ENCODE data around the gene KCNQ1OT1.

Gene KCNQ1OT1

DNA sequence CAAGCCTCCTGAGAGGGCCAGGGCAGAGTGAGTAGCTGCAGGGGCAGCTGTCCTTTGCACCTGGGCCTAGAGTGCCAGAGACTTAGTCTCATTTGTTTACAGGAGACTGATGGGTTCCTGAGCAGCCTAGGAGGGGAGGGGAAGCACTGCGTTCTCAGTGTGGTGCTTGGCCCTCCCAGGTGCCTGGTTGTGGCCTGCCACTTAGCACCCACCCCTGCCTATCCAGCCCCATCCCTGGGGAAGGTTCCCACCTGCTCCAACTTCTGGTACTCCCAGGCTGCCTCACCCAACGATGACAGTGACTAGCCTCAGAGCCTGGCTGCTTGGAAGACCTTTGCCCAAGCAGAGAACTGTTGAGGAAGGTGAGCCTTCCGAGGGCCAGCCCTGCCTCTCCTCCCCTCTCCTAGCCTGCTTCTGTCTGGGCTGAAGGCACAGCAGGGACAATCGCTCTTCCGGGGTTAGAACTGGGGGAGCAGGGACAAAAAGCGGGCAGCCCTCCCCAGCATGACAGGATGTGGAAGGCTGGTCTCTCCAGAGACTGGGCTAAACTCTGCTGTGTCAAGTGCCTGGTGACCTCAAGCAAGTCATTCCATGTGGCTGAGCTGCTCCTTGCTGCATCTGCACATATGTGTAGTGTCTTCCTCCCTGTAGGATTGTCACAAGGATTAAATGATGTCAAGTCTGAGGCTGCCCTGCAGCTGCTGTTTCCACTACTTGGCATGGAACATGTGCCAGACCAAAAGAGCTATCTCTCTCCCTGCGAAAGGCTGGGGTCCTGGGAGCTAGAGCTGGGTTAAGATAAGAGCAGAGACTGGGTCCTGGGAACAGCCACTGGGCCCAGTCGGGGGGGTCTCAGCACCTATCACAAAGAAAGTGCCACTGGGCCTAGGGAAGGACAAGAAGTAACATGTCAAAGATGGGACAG is 9.9 kb downstream of the KCNQ1OT1 start:
- DNase-seq = no peak
- H3K9me3 ChIP-seq (ENCODE audit: control extremely low read depth in 1 of 5, control insufficient read depth in 4 of 5, insufficient read depth in 2 of 5, low read depth in 1 of 5, low read length in 4 of 5) = no peaks in the 10 kb centered on the region
- ChIA-PET POLR2A (no interaction called here), CTCF (interaction anchor here (1.6 to 7.6 kb wide), 5 partner anchors 11 to 198 kb away, joined by 4 to 75 read pairs (median 6); partner anchors contain the start of gene CDKN1C)
- H3K27ac ChIP-seq (ENCODE audit: insufficient read depth in 1 of 2, low read depth in 1 of 2, low read length in 2 of 2, poor library complexity in 1 of 2, severe bottlenecking in 2 of 2) = no peak overlapping the region
- peaks cover 0 to 46% (median 22%) of the 10 kb centered on the region in 4 experiments for H3K4me1 ChIP-seq (ENCODE audit: control extremely low read depth in 1 of 4, control insufficient read depth in 4 of 4, insufficient read depth in 4 of 4, low read length in 3 of 4)
- no peaks in the 10 kb centered on the region for H3K27me3 ChIP-seq (replicated peaks in 2 of 5; ENCODE audit: control insufficient read depth in 4 of 5, insufficient read depth in 5 of 5, low read length in 4 of 5)
- WGBS (ENCODE audit: insufficient coverage) = 91% methylated on average over 7 of the region's 8 CpGs
- H3K4me3 ChIP-seq (ENCODE audit: control insufficient read depth in 1 of 7, extremely low read depth in 1 of 7, insufficient read depth in 4 of 7, low read depth in 2 of 7, low read length in 6 of 7) = no peak overlapping the region
- H3K36me3 ChIP-seq (ENCODE audit: control insufficient read depth in 4 of 4, insufficient read depth in 4 of 4, low read length in 3 of 4) = peaks cover 0 to 26% (median 2%) of the 10 kb centered on the region in 4 experiments

DNA sequence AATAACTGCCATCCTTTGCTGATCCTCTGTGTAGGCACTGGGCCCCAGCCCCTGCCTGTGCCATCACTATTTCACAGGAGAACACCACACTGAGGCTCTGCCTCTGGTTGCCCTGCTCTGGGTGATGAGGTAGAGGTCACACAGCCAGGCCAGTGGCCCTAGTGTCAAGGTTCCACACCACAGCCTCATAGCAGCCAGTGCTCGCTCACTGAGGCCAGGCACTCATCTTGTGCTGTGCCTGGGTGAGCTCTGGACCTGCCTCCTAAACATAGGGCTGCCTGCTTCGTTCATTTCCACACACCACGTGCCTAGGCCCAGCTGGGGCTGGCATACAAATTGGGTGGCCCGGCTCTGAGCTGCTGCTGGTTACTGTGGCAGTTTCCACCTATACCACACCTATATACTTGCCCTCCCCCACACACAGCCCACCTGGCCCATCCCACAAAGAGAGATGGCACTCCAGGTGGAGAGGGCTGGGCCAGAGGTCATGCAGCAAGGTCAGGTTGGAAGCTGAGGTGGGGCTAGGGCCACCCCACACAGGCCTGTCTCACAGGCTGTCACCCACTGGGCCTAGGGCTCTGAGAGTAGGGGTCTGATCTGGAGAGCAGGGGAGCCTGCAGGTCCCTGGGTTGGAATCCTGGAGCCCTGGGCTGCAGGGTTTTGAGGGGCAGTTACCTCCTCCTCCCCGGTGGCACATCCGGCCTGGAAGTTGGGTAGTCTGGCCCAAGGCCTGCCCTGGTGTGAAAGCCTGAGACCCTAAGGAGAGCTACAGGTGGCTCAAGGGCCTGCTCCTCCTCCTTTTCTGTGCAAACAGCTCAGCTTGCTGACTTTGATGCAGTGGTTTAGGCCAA is 11.2 kb downstream of the KCNQ1OT1 start:
- no peaks in the 10 kb centered on the region for H3K27me3 ChIP-seq (replicated peaks in 2 of 5; ENCODE audit: control insufficient read depth in 4 of 5, insufficient read depth in 5 of 5, low read length in 4 of 5)
- no peak overlapping the region for H3K4me3 ChIP-seq (ENCODE audit: control insufficient read depth in 1 of 7, extremely low read depth in 1 of 7, insufficient read depth in 4 of 7, low read depth in 2 of 7, low read length in 6 of 7)
- ChIA-PET POLR2A (no interaction called here), CTCF (interaction anchor here (1.6 to 7.6 kb wide), 3 partner anchors 33 to 199 kb away, joined by 4 to 75 read pairs (median 5); partner anchors contain the start of gene CDKN1C)
- no peak for DNase-seq
- no peak overlapping the region for H3K27ac ChIP-seq (ENCODE audit: insufficient read depth in 1 of 2, low read depth in 1 of 2, low read length in 2 of 2, poor library complexity in 1 of 2, severe bottlenecking in 2 of 2)
- H3K9me3 ChIP-seq (ENCODE audit: control extremely low read depth in 1 of 5, control insufficient read depth in 4 of 5, insufficient read depth in 2 of 5, low read depth in 1 of 5, low read length in 4 of 5) = no peaks in the 10 kb centered on the region
- H3K36me3 ChIP-seq (ENCODE audit: control insufficient read depth in 4 of 4, insufficient read depth in 4 of 4, low read length in 3 of 4) = peaks cover 0 to 24% (median 5%) of the 10 kb centered on the region in 4 experiments
- peaks cover 0 to 33% (median 9%) of the 10 kb centered on the region in 4 experiments for H3K4me1 ChIP-seq (ENCODE audit: control extremely low read depth in 1 of 4, control insufficient read depth in 4 of 4, insufficient read depth in 4 of 4, low read length in 3 of 4)
- WGBS (ENCODE audit: insufficient coverage) = 93% methylated on average over 5 of the region's 6 CpGs

DNA sequence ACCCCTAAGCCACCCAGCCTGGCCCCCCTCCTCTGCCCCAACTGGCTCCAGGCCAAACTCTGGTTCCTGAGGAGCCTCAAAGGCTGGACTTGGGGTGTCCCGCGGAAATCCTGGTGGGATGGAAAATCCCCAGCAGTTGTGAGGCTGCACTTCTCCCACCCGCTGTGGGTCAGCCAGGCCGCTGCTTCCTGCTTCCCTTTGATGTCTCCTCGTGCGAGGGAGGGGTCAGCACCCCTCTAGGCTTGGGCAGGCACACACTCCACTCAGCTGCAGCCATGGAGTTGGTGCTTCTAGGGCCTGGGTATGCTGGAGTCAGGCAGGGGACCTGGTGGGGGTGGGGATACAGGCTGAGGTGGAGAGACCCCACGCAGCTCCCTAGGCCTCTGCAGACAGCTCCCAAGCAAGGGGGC is 12.0 kb downstream of the KCNQ1OT1 start:
- POLR2A ChIA-PET = interaction anchor here (1.0 kb wide), 1 partner anchor 197 kb away, joined by 4 read pairs; the partner anchor contains the start of gene CDKN1C
- peak in 2 of 3 donors; percentile 47 to 51 for DNase-seq
- Histone ChIP-seq H3K4me3 (ENCODE audit: control insufficient read depth in 1 of 7, extremely low read depth in 1 of 7, insufficient read depth in 4 of 7, low read depth in 2 of 7, low read length in 6 of 7) (peak overlapping the region in 1 of 7 experiments; percentile 6), H3K27me3 (replicated peaks in 2 of 5; ENCODE audit: control insufficient read depth in 4 of 5, insufficient read depth in 5 of 5, low read length in 4 of 5) (no peaks in the 10 kb centered on the region), H3K4me1 (ENCODE audit: control extremely low read depth in 1 of 4, control insufficient read depth in 4 of 4, insufficient read depth in 4 of 4, low read length in 3 of 4) (peaks cover 0 to 26% (median 7%) of the 10 kb centered on the region in 4 experiments), H3K36me3 (ENCODE audit: control insufficient read depth in 4 of 4, insufficient read depth in 4 of 4, low read length in 3 of 4) (peaks cover 0 to 21% (median 5%) of the 10 kb centered on the region in 4 experiments), H3K9me3 (ENCODE audit: control extremely low read depth in 1 of 5, control insufficient read depth in 4 of 5, insufficient read depth in 2 of 5, low read depth in 1 of 5, low read length in 4 of 5) (no peaks in the 10 kb centered on the region), H3K27ac (ENCODE audit: insufficient read depth in 1 of 2, low read depth in 1 of 2, low read length in 2 of 2, poor library complexity in 1 of 2, severe bottlenecking in 2 of 2) (no peak overlapping the region)
- 41% methylated on average over 7 of the region's 7 CpGs for WGBS (ENCODE audit: insufficient coverage)
- CTCF ChIA-PET = interaction anchor here (1.0 to 2.7 kb wide), 6 partner anchors 35 to 200 kb away, joined by 3 to 14 read pairs (median 4); no protein-coding TSS in a partner anchor

DNA sequence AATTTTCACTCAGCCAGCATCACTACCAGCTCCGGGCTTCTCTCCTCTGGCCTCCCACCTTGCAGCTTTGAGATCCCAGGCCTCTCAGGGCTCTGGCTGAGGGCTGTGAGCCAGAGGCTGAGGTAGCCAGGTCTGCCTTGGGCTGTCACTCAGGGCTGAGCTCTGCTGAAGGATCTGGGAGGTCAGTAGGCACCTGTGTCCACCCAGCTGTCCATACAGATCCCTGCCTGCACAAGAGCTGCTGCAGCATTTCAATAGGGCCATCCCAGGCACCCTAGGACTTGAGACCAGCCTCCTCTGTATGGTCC is 12.6 kb downstream of the KCNQ1OT1 start:
- Histone ChIP-seq H3K9me3 (ENCODE audit: control extremely low read depth in 1 of 5, control insufficient read depth in 4 of 5, insufficient read depth in 2 of 5, low read depth in 1 of 5, low read length in 4 of 5) (no peaks in the 10 kb centered on the region), H3K27ac (ENCODE audit: insufficient read depth in 1 of 2, low read depth in 1 of 2, low read length in 2 of 2, poor library complexity in 1 of 2, severe bottlenecking in 2 of 2) (no peak overlapping the region), H3K27me3 (replicated peaks in 2 of 5; ENCODE audit: control insufficient read depth in 4 of 5, insufficient read depth in 5 of 5, low read length in 4 of 5) (no peaks in the 10 kb centered on the region), H3K4me3 (ENCODE audit: control insufficient read depth in 1 of 7, extremely low read depth in 1 of 7, insufficient read depth in 4 of 7, low read depth in 2 of 7, low read length in 6 of 7) (no peak overlapping the region), H3K4me1 (ENCODE audit: control extremely low read depth in 1 of 4, control insufficient read depth in 4 of 4, insufficient read depth in 4 of 4, low read length in 3 of 4) (peaks cover 0 to 20% (median 7%) of the 10 kb centered on the region in 4 experiments), H3K36me3 (ENCODE audit: control insufficient read depth in 4 of 4, insufficient read depth in 4 of 4, low read length in 3 of 4) (peaks cover 0 to 19% (median 5%) of the 10 kb centered on the region in 4 experiments)
- WGBS (ENCODE audit: insufficient coverage) = 100% methylated on average over 1 of the region's 1 CpG
- POLR2A ChIA-PET = interaction anchor here (1.0 kb wide), 1 partner anchor 198 kb away, joined by 4 read pairs; the partner anchor contains the start of gene CDKN1C
- CTCF ChIA-PET = interaction anchor here (1.0 to 2.7 kb wide), 6 partner anchors 17 to 200 kb away, joined by 3 to 14 read pairs (median 4); no protein-coding TSS in a partner anchor
- DNase-seq = no peak

DNA sequence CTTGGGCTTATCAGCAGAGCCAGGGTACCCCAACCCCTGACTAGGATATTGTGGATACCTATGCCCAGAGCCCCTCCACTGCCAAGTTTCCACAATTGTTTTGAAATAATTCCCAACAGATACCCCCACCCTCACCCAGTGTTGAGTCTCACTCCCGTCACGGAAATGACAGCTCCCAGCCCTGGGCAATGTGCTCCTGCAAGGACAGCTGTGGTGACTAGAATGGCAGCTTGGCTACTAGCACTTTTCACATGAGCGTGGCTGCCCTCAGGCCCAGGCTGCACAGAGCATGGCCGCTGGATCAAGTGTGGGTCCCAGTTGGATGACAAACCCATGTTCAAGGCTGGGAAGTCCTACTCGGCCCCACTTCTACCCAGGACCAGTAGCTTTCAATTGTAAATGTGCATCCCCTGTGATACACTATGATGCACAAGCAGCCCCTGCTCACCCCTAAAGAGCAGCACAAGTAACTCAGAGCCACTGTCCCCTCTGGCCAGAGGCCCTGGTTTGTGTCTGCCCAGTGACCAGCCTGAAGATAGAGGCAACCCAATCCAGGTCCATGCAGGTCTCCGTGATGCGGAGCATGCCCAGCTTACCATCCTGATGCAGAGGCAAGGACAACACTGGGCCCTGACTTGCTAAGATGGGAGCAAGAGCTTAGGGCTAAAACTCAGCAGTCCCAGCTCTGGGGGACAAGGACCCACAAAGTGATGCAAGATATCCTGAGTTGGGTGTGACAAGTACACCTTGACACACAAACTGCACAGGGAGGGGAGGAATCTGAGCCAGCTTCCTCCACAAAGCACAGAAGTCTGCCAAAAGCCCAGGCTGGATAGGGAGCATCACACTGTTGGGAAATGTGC is 13.2 kb downstream of the KCNQ1OT1 start:
- ChIA-PET POLR2A (interaction anchor here (1.0 kb wide), 1 partner anchor 199 kb away, joined by 4 read pairs; the partner anchor contains the start of gene CDKN1C), CTCF (interaction anchor here (1.0 to 2.7 kb wide), 6 partner anchors 17 to 201 kb away, joined by 3 to 14 read pairs (median 4); no protein-coding TSS in a partner anchor)
- Histone ChIP-seq H3K27ac (ENCODE audit: insufficient read depth in 1 of 2, low read depth in 1 of 2, low read length in 2 of 2, poor library complexity in 1 of 2, severe bottlenecking in 2 of 2) (no peak overlapping the region), H3K4me3 (ENCODE audit: control insufficient read depth in 1 of 7, extremely low read depth in 1 of 7, insufficient read depth in 4 of 7, low read depth in 2 of 7, low read length in 6 of 7) (no peak overlapping the region), H3K36me3 (ENCODE audit: control insufficient read depth in 4 of 4, insufficient read depth in 4 of 4, low read length in 3 of 4) (peaks cover 0 to 19% (median 5%) of the 10 kb centered on the region in 4 experiments), H3K9me3 (ENCODE audit: control extremely low read depth in 1 of 5, control insufficient read depth in 4 of 5, insufficient read depth in 2 of 5, low read depth in 1 of 5, low read length in 4 of 5) (no peaks in the 10 kb centered on the region), H3K4me1 (ENCODE audit: control extremely low read depth in 1 of 4, control insufficient read depth in 4 of 4, insufficient read depth in 4 of 4, low read length in 3 of 4) (peaks cover 3 to 25% (median 10%) of the 10 kb centered on the region in 4 experiments), H3K27me3 (replicated peaks in 2 of 5; ENCODE audit: control insufficient read depth in 4 of 5, insufficient read depth in 5 of 5, low read length in 4 of 5) (no peaks in the 10 kb centered on the region)
- no peak for DNase-seq
- 99% methylated on average over 5 of the region's 7 CpGs for WGBS (ENCODE audit: insufficient coverage)
